Karpas-422 (cell line): Measurements from ENCODE around the gene TAF5. TPM values are rescaled to one million over a fixed set of nuclear protein-coding genes. Genes with fewer than 3 reads are reported as not detected.

Experiments
- DNase-seq: peaks from one replicate; pipeline ENCODE4 v3.0.0-alpha.2; 2015
- H2AFZ ChIP-seq: fragments of 200-600 bp; sonication (generic); 2 replicates; pipeline ENCODE4 v1.6.1; 2014; ENCODE audit warnings: antibody characterized with exemption, low read length, mixed read lengths
- H3K27ac ChIP-seq: fragments of 200-600 bp; sonication (generic); 2 replicates; pipeline ENCODE4 v1.5.1; 2014; ENCODE audit warnings: mild to moderate bottlenecking, low read length, moderate library complexity
- H3K27me3 ChIP-seq: fragments of 200-600 bp; sonication (generic); 2 replicates; pipeline ENCODE4 v1.6.1; 2014; ENCODE audit warnings: low read length, mixed read lengths
- H3K36me3 ChIP-seq: fragments of 200-600 bp; sonication (generic); 2 replicates; pipeline ENCODE4 v1.6.1; 2014; ENCODE audit warnings: low read length, mixed read lengths; ENCODE audit not compliant: insufficient read depth
- H3K4me1 ChIP-seq: fragments of 200-600 bp; sonication (generic); 2 replicates; pipeline ENCODE4 v1.6.1; 2014; ENCODE audit warnings: mild to moderate bottlenecking, low read length, mixed read lengths
- H3K4me2 ChIP-seq: fragments of 200-600 bp; sonication (generic); 2 replicates; pipeline ENCODE4 v1.6.1; 2014; ENCODE audit warnings: low read length, low read depth, mild to moderate bottlenecking; ENCODE audit not compliant: poor library complexity, severe bottlenecking
- H3K4me3 ChIP-seq: fragments of 200-600 bp; sonication (generic); 2 replicates; pipeline ENCODE4 v1.5.1; 2014; ENCODE audit warnings: mild to moderate bottlenecking, antibody characterized with exemption, low read length, mixed read lengths
- H3K79me2 ChIP-seq: fragments of 200-600 bp; sonication (generic); 2 replicates; pipeline ENCODE4 v1.6.1; 2014; ENCODE audit warnings: mild to moderate bottlenecking, low read length, mixed read lengths
- H3K9ac ChIP-seq: fragments of 200-600 bp; sonication (generic); 2 replicates; pipeline ENCODE4 v1.6.0; 2014; ENCODE audit warnings: low read length
- H3K9me2 ChIP-seq: fragments of 200-600 bp; sonication (generic), shearing (Covaris generic); replicated peaks from 2 replicates; pipeline ENCODE4 v1.6.0; 2014; ENCODE audit warnings: mild to moderate bottlenecking, low read length, moderate library complexity; ENCODE audit not compliant: insufficient read depth
- H3K9me3 ChIP-seq: fragments of 300-700, 200-600 bp; sonication (generic); 2 replicates; pipeline ENCODE4 v1.6.1; 2014; ENCODE audit warnings: low read length, mixed read lengths
- H4K20me1 ChIP-seq: fragments of 200-600 bp; sonication (generic); 2 replicates; pipeline ENCODE4 v1.6.1; 2014; ENCODE audit warnings: mild to moderate bottlenecking, antibody characterized with exemption, low read length, low read depth; ENCODE audit not compliant: insufficient read depth
- total RNA-seq: library from RNA; depleted of rRNA; stranded (reverse); fragments of >200 nt; shearing (Covaris generic); gene quantifications from 2 replicates; pipeline ENCODE4 v1.2.3, GENCODE V29; 2014; ENCODE audit warnings: low replicate concordance; rRNA removed

Gene TAF5
- 5.7 and 6.0 TPM in 2 replicates for total RNA-seq

- H3K4me3 ChIP-seq, result peak within 1 kb of the TSS; percentile 82
- DNase-seq, result peak; percentile 99
- no peaks in the 10 kb centered on the region for H3K9me3 ChIP-seq
- no peaks in the 10 kb centered on the region for H3K36me3 ChIP-seq
- H2AFZ ChIP-seq, result peak within 1 kb of the TSS; percentile 53; the same call in 1 of the 2 replicates
- H4K20me1 ChIP-seq, result no peaks in the 10 kb centered on the region
- H3K9ac ChIP-seq, result peak within 1 kb of the TSS; percentile 85
- H3K79me2 ChIP-seq, result peaks cover 37% of the 10 kb centered on the region
- peaks cover 26% of the 10 kb centered on the region for H3K4me1 ChIP-seq
- peak within 1 kb of the TSS; percentile 80 for H3K27ac ChIP-seq
- no peaks in the 10 kb centered on the region for H3K9me2 ChIP-seq
- H3K27me3 ChIP-seq, result no peaks in the 10 kb centered on the region
- peak within 1 kb of the TSS; percentile 77 for H3K4me2 ChIP-seq
Observed at GRCh38 chr10:103367782-103368518, at the start of gene TAF5. Gene TAF5, plus strand, starts transcription at chr10:103367976. Its CDS starts 14 bp downstream, at chr10:103367990.

GRCh38 chr10:103327906-103328305 is 39.9 kb upstream of the TAF5 start:
- Histone ChIP-seq H3K27me3 (no peaks in the 10 kb centered on the region), H3K4me3 (no peak overlapping the region), H3K4me2 (no peak overlapping the region), H3K27ac (no peak overlapping the region), H3K9me2 (no peaks in the 10 kb centered on the region), H3K9ac (no peak overlapping the region), H4K20me1 (no peaks in the 10 kb centered on the region), H3K36me3 (peaks cover 16% of the 10 kb centered on the region; the same call in 1 of the 2 replicates), H3K79me2 (no peaks in the 10 kb centered on the region), H3K4me1 (no peaks in the 10 kb centered on the region), H2AFZ (no peak overlapping the region), H3K9me3 (no peaks in the 10 kb centered on the region)
- no peak for DNase-seq

GRCh38 chr10:103333934-103334520 is 33.7 kb upstream of the TAF5 start:
- no peak overlapping the region for H3K4me3 ChIP-seq
- DNase-seq, result peak; percentile 67
- no peaks in the 10 kb centered on the region for H3K79me2 ChIP-seq
- no peak overlapping the region for H3K9ac ChIP-seq
- no peaks in the 10 kb centered on the region for H4K20me1 ChIP-seq
- no peak overlapping the region for H3K4me2 ChIP-seq
- no peak overlapping the region for H2AFZ ChIP-seq
- H3K9me3 ChIP-seq, result no peaks in the 10 kb centered on the region
- no peaks in the 10 kb centered on the region for H3K27me3 ChIP-seq
- H3K4me1 ChIP-seq, result no peaks in the 10 kb centered on the region
- no peaks in the 10 kb centered on the region for H3K9me2 ChIP-seq
- no peak overlapping the region for H3K27ac ChIP-seq
- peaks cover 25% of the 10 kb centered on the region for H3K36me3 ChIP-seq

DNA sequence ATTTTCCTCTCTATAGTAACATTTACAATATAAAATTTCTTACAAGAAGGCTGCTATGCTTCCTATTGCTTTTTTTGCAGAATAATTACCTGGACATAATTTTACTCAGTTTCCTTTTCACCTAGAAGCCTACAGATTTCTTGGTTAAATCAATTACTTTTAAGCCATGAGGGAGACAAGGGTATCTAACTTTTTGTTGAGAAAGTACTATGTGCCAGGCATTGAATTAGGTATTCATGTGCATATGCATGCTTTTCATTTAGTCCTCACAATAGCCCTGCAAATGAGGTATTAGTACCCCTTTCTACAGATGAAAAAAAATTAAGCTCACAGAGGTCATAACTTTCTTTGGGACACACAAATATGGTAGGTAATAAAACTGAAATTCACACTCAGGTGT is 33.2 kb upstream of the TAF5 start:
- no peak overlapping the region for H3K27ac ChIP-seq
- no peaks in the 10 kb centered on the region for H4K20me1 ChIP-seq
- H3K9me2 ChIP-seq, result no peaks in the 10 kb centered on the region
- no peak overlapping the region for H3K9ac ChIP-seq
- H2AFZ ChIP-seq, result no peak overlapping the region
- DNase-seq, result no peak
- peaks cover 25% of the 10 kb centered on the region for H3K36me3 ChIP-seq
- no peaks in the 10 kb centered on the region for H3K79me2 ChIP-seq
- no peak overlapping the region for H3K4me3 ChIP-seq
- no peak overlapping the region for H3K4me2 ChIP-seq
- no peaks in the 10 kb centered on the region for H3K27me3 ChIP-seq
- no peaks in the 10 kb centered on the region for H3K9me3 ChIP-seq
- H3K4me1 ChIP-seq, result no peaks in the 10 kb centered on the region

- Histone ChIP-seq H3K79me2 (no peaks in the 10 kb centered on the region), H3K9me2 (no peaks in the 10 kb centered on the region), H3K4me3 (no peak overlapping the region), H3K27me3 (no peaks in the 10 kb centered on the region), H3K9ac (no peak overlapping the region), H3K4me2 (no peak overlapping the region), H3K27ac (no peak overlapping the region), H4K20me1 (no peaks in the 10 kb centered on the region), H3K36me3 (peaks cover 20% of the 10 kb centered on the region), H3K4me1 (no peaks in the 10 kb centered on the region), H2AFZ (no peak overlapping the region), H3K9me3 (no peaks in the 10 kb centered on the region)
- DNase-seq, result no peak
Observed at GRCh38 chr10:103336370-103336769, 31.4 kb upstream of the TAF5 start.

DNA sequence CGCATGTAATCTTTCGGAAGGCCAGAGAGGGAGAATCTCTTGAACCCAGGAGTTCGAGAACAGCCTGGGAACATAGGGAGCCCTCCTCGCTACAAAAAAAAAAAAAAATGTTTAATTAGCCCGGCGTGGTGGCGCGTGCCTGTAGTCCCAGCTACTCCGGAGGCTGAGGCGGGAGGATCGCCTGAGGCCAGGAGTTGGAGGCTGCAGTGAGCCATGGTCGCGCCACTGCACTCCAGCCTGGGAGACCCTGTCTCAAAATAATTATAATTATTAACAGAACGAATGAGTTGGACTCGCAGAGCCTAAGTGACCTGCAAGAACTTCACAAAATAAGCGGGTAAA is 17.6 kb upstream of the TAF5 start:
- peaks cover 24% of the 10 kb centered on the region; the same call in 1 of the 2 replicates for H3K36me3 ChIP-seq
- DNase-seq, result no peak
- peaks cover 30% of the 10 kb centered on the region for H3K4me1 ChIP-seq
- no peaks in the 10 kb centered on the region for H3K27me3 ChIP-seq
- peak overlapping the region; percentile 61 for H3K27ac ChIP-seq
- H3K79me2 ChIP-seq, result peaks cover 25% of the 10 kb centered on the region
- H3K9ac ChIP-seq, result peak overlapping the region; percentile 92
- peak overlapping the region; percentile 99 for H2AFZ ChIP-seq
- no peaks in the 10 kb centered on the region for H3K9me3 ChIP-seq
- H3K9me2 ChIP-seq, result no peaks in the 10 kb centered on the region
- H3K4me3 ChIP-seq, result peak overlapping the region; percentile 98
- H4K20me1 ChIP-seq, result no peaks in the 10 kb centered on the region
- peak overlapping the region; percentile 94 for H3K4me2 ChIP-seq

GRCh38 chr10:103350517-103351260 is 17.1 kb upstream of the TAF5 start, which contains the start of gene PCGF6:
Gene PCGF6, minus strand, starts transcription at chr10:103351140. Its CDS starts 74 bp downstream, at chr10:103351066.
- H4K20me1 ChIP-seq, result no peaks in the 10 kb centered on the region
- no peaks in the 10 kb centered on the region for H3K9me3 ChIP-seq
- peak within 1 kb of the TSS; percentile 98 for H3K4me3 ChIP-seq
- H3K9me2 ChIP-seq, result no peaks in the 10 kb centered on the region
- H3K36me3 ChIP-seq, result peaks cover 21% of the 10 kb centered on the region; the same call in 1 of the 2 replicates
- peak within 1 kb of the TSS; percentile 99 for H2AFZ ChIP-seq
- H3K4me1 ChIP-seq, result peaks cover 30% of the 10 kb centered on the region
- H3K27me3 ChIP-seq, result no peaks in the 10 kb centered on the region
- peak within 1 kb of the TSS; percentile 94 for H3K4me2 ChIP-seq
- peak within 1 kb of the TSS; percentile 92 for H3K9ac ChIP-seq
- peak; percentile 94 for DNase-seq
- H3K79me2 ChIP-seq, result peaks cover 25% of the 10 kb centered on the region
- H3K27ac ChIP-seq, result peak within 1 kb of the TSS; percentile 61

DNA sequence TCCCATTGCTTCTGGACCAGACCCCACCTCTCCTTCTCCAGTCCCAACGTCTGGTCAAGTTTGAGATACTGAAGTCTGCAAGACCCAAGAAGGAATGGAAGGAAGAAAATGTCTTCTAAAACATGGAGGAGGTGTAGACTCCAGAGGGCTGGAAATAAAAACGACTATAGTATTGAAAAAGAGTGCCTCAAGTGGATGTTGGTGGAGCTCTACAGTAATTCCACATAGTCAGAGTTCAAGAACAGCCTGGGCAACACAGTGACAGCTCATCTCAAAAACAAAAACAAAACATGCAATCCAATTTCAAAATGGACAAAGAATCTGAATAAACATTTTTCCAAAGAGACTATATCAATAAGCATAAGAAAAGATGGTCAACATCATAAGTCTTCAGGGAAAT is 14.5 kb upstream of the TAF5 start:
- Histone ChIP-seq H3K4me2 (no peak overlapping the region), H4K20me1 (no peaks in the 10 kb centered on the region), H3K36me3 (peaks cover 5% of the 10 kb centered on the region; the same call in 1 of the 2 replicates), H3K4me1 (peaks cover 30% of the 10 kb centered on the region), H3K27me3 (no peaks in the 10 kb centered on the region), H2AFZ (0 out of 2 replicates have a peak overlapping the region, but pooled peaks have one; percentile 21), H3K4me3 (no peak overlapping the region), H3K9me2 (no peaks in the 10 kb centered on the region), H3K9me3 (no peaks in the 10 kb centered on the region), H3K27ac (no peak overlapping the region), H3K9ac (no peak overlapping the region), H3K79me2 (peaks cover 25% of the 10 kb centered on the region)
- DNase-seq, result no peak
